HG03103 (cell line): ENCODE measurements around the gene EMCN.

Source experiments
- ATAC-seq: cut with Tn5 transposase; IDR thresholded peaks from one replicate; pipeline ENCODE4 v1.9.1; 2021; ENCODE audit warnings: low read depth; ENCODE audit not compliant: unreplicated experiment

EMCN gene

GRCh38 chr4:100493756-100494155, 24.1 kb downstream of the EMCN start:
- no peak for ATAC-seq

- no peak for ATAC-seq
Observed at GRCh38 chr4:100492129-100492528, 25.7 kb downstream of the EMCN start.

GRCh38 chr4:100489305-100489704, 28.5 kb downstream of the EMCN start:
- ATAC-seq: no peak

GRCh38 chr4:100486496-100486895, 31.3 kb downstream of the EMCN start:
- no peak for ATAC-seq

- no peak for ATAC-seq
Observed at GRCh38 chr4:100483796-100484195, 34.0 kb downstream of the EMCN start.

GRCh38 chr4:100479971-100480370, 37.9 kb downstream of the EMCN start:
- ATAC-seq: no peak

GRCh38 chr4:100469555-100469954, 48.3 kb downstream of the EMCN start:
- ATAC-seq: no peak

- ATAC-seq: no peak
Observed at GRCh38 chr4:100466501-100466900, 51.3 kb downstream of the EMCN start.

- no peak for ATAC-seq
Observed at GRCh38 chr4:100461807-100462605, 55.8 kb downstream of the EMCN start.

GRCh38 chr4:100450449-100450848, 67.4 kb downstream of the EMCN start:
- ATAC-seq: no peak

GRCh38 chr4:100431416-100431815, 86.4 kb downstream of the EMCN start:
- ATAC-seq: no peak

GRCh38 chr4:100430451-100430850, 87.4 kb downstream of the EMCN start:
- no peak for ATAC-seq

- ATAC-seq: no peak
Observed at GRCh38 chr4:100429616-100430015, 88.2 kb downstream of the EMCN start.

- no peak for ATAC-seq
Observed at GRCh38 chr4:100428051-100428450, 89.8 kb downstream of the EMCN start.

GRCh38 chr4:100424376-100424775, 93.4 kb downstream of the EMCN start:
- ATAC-seq: no peak

- no peak for ATAC-seq
Observed at GRCh38 chr4:100422894-100423293, 94.9 kb downstream of the EMCN start.

- no peak for ATAC-seq
Observed at GRCh38 chr4:100421361-100421978, 96.4 kb downstream of the EMCN start.

GRCh38 chr4:100420571-100420970, 97.3 kb downstream of the EMCN start:
- no peak for ATAC-seq

GRCh38 chr4:100417565-100417964, 100.3 kb downstream of the EMCN start:
- no peak for ATAC-seq

- ATAC-seq: no peak
Observed at GRCh38 chr4:100414016-100414790, 103.6 kb downstream of the EMCN start.

- no peak for ATAC-seq
Observed at GRCh38 chr4:100391863-100392262, 126.0 kb downstream of the EMCN start.
